RKO (cell line): ENCODE results near the gene SLC44A2.
A peak's percentile ranks its signal among the peaks of the same experiment; 100 is the strongest.

Experiments used
- DNase-seq: peaks from one replicate; pipeline ENCODE4 v3.0.0-alpha.2; 2016; ENCODE audit warnings: low spot score

Gene SLC44A2

GRCh38 chr19:10625003-10625761 is at the start of gene SLC44A2:
TSS of gene SLC44A2 (plus strand) at chr19:10625553. CDS start at chr19:10625634, 81 bp downstream.
- peak; percentile 68 for DNase-seq

- no peak for DNase-seq
Measured at GRCh38 chr19:10577951-10578350, 47.4 kb upstream of the SLC44A2 start.

GRCh38 chr19:10580979-10581631 is 44.2 kb upstream of the SLC44A2 start:
- peak; percentile 95 for DNase-seq

- no peak for DNase-seq
Measured at GRCh38 chr19:10582091-10582490, 43.3 kb upstream of the SLC44A2 start.

DNA sequence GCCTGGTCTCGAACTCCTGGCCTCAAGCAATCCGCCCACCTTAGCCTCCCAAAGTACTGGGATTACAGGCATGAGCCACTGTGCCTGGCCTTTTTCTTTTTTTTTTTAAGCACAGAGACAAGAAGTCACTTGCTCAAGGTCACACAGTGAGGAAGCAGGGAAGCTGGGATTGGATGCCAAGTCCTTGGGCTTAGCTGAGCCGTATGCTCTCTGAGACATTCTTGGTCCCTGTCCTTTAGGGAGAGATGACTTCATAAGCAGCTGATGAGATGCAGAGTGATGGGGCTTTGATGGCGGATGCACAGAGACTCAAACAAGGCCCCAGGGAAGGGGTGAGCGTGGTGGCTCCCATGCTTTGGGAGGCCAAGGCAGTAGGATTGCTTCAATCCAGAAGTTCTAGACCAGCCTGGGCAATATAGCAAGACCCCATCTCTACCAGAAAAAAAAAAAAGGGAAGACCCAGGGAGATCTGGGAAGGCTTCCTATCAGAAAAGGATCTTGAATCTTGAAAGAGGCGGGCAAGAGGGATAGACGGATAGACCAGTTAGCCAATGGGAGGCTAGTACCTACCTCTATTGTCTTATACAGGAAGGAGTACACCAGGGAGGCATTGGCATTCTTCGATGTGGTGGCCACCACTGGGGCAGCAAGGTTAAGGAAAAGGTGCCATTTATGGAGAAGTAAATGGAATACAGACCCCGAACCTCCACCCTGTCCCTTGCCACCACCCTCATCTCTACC is 42.1 kb upstream of the SLC44A2 start:
- DNase-seq: no peak

- no peak for DNase-seq
Measured at GRCh38 chr19:10586396-10586795, 39.0 kb upstream of the SLC44A2 start.

GRCh38 chr19:10587022-10587838 is 38.1 kb upstream of the SLC44A2 start, which contains the start of gene AP1M2:
TSS of gene AP1M2 (minus strand) at chr19:10587312. CDS start at chr19:10587231, 81 bp downstream.
- no peak for DNase-seq

DNA sequence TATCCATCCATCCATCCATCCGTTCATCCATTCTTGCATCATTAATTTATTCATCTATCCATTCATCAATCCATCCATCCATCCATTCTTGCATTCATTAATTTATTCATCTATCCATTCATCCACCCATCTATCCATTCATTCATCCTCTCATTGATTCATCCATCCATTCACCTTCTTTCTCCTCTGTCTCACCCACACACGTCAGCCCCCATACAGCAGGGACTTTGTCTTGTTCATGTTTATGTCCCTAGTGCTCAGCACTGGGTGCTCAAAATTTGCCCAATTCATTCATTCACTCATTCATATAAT is 37.6 kb upstream of the SLC44A2 start:
- DNase-seq: no peak

- no peak for DNase-seq
Measured at GRCh38 chr19:10593148-10593547, 32.2 kb upstream of the SLC44A2 start.

DNA sequence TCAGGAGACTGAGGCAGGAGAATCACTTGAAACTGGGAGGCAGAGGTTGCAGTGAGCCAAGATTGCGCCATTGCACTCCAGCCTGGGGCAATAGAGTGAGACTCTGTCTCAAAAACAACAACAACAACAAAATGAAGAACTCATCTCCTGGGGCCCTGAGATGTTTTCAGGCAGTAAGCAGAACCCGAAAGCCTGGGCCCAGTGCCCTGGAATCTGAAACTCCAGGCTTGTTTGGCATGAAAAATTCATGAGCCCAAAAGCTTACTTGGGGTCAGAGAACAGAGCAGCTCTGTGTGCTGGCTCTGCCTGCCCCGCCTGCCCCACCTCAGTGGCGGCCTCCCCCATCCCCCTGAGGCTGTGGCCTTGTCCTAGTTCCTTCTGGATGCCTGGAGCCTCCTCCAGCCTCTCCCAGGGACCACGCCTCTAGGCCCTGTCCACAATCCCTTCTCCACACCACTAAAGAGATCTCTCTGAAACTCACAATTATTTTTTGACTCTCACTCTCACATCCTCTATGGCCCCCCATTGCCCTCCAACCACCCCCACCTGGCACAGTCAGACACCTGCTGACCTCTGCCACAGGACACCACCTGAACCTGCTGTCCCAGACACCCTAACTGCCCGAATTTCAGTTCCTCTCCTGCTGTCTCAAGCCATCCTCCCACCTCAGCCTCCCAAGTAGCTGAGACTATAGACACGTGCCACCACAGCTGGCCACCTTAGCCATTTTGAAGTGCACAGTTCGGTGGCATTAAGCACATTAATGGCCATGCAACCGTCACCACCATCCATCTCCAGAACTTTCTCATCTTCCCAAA is 31.3 kb upstream of the SLC44A2 start:
- no peak for DNase-seq

- DNase-seq: no peak
Measured at GRCh38 chr19:10600149-10600548, 25.2 kb upstream of the SLC44A2 start.

GRCh38 chr19:10601999-10602329 is 23.4 kb upstream of the SLC44A2 start:
- no peak for DNase-seq

DNA sequence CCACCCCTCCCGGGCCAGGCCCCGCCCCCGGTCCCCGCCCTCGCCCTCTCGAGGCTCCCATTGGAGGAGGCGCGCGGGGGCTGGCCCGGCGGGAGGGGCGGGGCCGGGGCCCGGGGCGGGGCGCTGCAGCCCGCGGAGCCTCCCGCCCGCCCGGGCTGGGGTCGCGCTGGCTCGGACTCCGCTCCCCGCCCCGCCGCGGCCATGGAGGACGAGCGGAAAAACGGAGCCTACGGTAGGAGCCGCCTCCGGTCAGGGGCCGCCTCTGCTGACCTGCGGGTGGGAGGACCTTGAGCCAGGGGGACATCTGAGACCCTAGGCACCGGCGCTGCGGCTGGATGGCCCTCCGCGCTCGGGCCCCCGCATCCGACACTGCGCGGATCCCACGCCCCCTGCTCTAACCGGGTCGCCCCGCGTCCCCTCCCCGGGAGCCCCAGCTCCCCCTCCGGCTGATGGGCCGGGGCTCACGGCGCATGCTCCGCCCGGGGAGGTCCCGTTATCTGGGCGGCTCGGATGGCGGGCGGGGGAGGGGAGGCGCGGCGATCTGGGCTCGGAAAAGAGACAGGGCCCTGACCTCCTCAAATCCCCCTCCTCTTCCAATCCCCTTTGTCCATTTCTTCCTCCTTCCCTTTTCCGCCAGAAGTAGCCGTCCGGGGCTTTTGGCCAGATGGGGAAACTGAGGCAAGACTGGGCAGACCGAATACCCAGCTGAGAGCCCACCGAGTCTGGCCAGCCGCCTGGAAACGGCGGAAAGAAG is 22.8 kb upstream of the SLC44A2 start:
- peak; percentile 61 for DNase-seq

- DNase-seq: no peak
Measured at GRCh38 chr19:10603084-10603872, 22.1 kb upstream of the SLC44A2 start.

DNA sequence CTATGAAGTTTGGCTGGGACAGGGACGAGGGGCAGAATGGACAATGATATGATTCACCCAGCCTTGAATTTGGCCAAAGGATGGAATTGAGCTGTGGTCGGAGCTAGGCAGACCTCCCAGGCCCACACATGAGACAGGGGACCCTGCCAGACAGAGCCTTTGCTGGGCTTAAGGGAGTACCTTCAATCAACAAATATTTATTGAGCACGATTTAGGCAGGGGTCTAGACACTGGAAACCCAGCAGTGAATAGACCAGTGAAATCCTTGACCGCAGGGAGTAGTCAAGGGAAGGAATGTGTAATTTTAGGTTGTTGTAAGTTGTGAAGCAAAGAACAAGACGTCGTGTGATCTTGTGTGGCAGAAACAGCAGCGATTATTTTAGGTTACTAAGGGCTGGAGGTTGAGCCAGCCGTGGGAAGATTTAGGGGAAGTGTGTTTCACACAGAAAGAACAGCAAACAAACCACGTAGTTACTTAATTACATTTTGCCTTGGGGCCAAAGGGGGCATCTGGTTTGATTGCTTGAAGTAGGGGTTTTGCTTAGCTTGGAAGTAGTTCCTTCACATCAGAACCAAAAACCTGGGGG is 21.4 kb upstream of the SLC44A2 start:
- DNase-seq: no peak

DNA sequence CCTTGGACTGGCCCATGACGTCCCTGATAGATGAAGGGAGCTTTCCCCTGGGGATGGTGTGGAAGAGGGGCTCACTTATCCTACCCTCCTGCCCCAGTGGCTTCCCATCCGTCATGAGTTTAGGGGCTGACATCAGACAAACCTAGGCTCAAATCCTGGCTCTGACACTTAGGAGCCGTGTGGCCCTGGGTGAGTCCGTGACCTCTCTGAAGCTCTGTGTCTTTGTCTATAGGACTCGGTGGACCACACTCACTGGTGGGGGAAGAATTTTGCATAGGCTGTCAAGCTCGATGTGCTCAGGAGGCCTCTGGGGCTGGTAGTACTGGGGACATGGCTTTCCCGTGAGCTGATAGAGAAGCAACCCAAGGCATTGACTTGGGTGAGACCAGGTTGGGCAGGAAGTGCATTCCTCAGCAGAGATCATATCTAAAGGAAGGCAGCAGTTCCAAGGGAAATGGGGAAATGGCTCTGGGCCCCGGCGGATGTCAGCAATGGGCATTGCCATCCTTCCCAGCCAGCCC is 20.8 kb upstream of the SLC44A2 start:
- DNase-seq: no peak

- DNase-seq: no peak
Measured at GRCh38 chr19:10611907-10612306, 13.4 kb upstream of the SLC44A2 start.

DNA sequence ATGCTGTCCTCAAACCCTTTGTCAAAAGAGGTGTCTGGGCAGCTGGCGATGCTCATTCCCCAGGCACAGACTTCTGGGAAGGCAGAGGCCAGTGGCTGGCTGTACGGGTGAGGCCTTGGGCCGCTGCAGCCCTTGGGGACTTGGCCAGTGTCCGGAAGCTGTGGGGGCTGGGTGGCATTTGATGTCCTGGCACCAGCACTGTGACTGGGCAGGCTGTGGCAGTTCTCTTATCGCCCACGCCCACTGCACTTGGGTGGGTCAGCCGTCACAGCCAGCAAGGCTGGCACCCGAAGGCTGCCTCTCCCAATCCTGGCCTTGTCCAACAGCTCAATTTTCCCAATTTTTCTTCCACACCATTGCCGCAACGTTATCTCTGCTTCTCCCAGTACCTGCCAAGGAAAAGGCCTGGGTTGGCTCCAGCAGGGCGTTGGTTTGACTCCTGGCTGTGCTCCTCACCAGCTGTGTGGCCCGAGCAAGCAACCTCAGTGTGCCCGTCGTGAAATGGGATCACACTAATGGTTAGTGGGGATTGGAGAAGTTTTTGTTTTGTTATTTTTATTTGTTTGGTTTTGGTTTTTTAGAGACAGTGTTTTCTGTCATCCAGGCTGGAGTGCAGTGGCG is 12.7 kb upstream of the SLC44A2 start:
- no peak for DNase-seq
